BE2C (cell line): ENCODE measurements around the gene PPP1R12B.
A peak's percentile ranks its signal among the peaks of the same experiment; 100 is the strongest.

Experiments used
- DNase-seq: peaks from one replicate; pipeline ENCODE4 v3.0.0-alpha.2; 2020
- H3K27me3 ChIP-seq: fragments of 250-450 bp; sonication (Bioruptor Pico); 2 replicates; pipeline ENCODE4 v1.5.1; 2020; ENCODE audit warnings: mild to moderate bottlenecking
- H3K36me3 ChIP-seq: fragments of 250-450 bp; sonication (Bioruptor Pico); 2 replicates; pipeline ENCODE4 v1.5.1; 2020; ENCODE audit warnings: mild to moderate bottlenecking
- H3K4me1 ChIP-seq: fragments of 250-450 bp; sonication (Bioruptor Pico); 2 replicates; pipeline ENCODE4 v1.5.1; 2020
- H3K4me3 ChIP-seq: 2 replicates; pipeline ENCODE4 v1.5.1; 2011; ENCODE audit warnings: low read depth, low read length
- H3K9me3 ChIP-seq: fragments of 250-450 bp; sonication (Bioruptor Pico); 2 replicates; pipeline ENCODE4 v1.5.1; 2020
- CTCF ChIP-seq: IDR thresholded peaks from 2 replicates; pipeline ENCODE4 v1.5.1; 2012; ENCODE audit warnings: mild to moderate bottlenecking, low read depth, low read length

Gene PPP1R12B

GRCh38 chr1:202562444-202563060 lies 214.1 kb downstream of the PPP1R12B start:
- TF ChIP-seq CTCF: no peak
- H3K27me3 ChIP-seq: no peaks in the 10 kb centered on the region
- no peak overlapping the region for H3K4me3 ChIP-seq
- DNase-seq: no peak
- H3K36me3 ChIP-seq: no peaks in the 10 kb centered on the region
- H3K9me3 ChIP-seq: no peaks in the 10 kb centered on the region
- peaks cover 34% of the 10 kb centered on the region for H3K4me1 ChIP-seq

GRCh38 chr1:202563818-202564217 lies 215.3 kb downstream of the PPP1R12B start:
- no peak overlapping the region for H3K4me3 ChIP-seq
- H3K9me3 ChIP-seq: no peaks in the 10 kb centered on the region
- TF ChIP-seq CTCF: no peak
- peaks cover 7% of the 10 kb centered on the region for H3K36me3 ChIP-seq
- peaks cover 47% of the 10 kb centered on the region for H3K4me1 ChIP-seq
- no peaks in the 10 kb centered on the region for H3K27me3 ChIP-seq
- no peak for DNase-seq

GRCh38 chr1:202564958-202565495 lies 216.5 kb downstream of the PPP1R12B start:
- no peak for TF ChIP-seq CTCF
- Histone ChIP-seq H3K36me3 (peaks cover 7% of the 10 kb centered on the region), H3K27me3 (no peaks in the 10 kb centered on the region), H3K4me3 (no peak overlapping the region), H3K9me3 (no peaks in the 10 kb centered on the region), H3K4me1 (peaks cover 49% of the 10 kb centered on the region)
- peak; percentile 29 for DNase-seq

- Histone ChIP-seq H3K4me1 (peaks cover 49% of the 10 kb centered on the region), H3K27me3 (no peaks in the 10 kb centered on the region), H3K9me3 (no peaks in the 10 kb centered on the region), H3K4me3 (no peak overlapping the region), H3K36me3 (peaks cover 7% of the 10 kb centered on the region)
- TF ChIP-seq CTCF: peak; percentile 14; the same call in 1 of the 2 replicates
- DNase-seq: no peak
Measured at GRCh38 chr1:202565890-202566602, 217.5 kb downstream of the PPP1R12B start.

- Histone ChIP-seq H3K36me3 (peaks cover 7% of the 10 kb centered on the region), H3K4me3 (no peak overlapping the region), H3K27me3 (no peaks in the 10 kb centered on the region), H3K4me1 (peaks cover 50% of the 10 kb centered on the region), H3K9me3 (no peaks in the 10 kb centered on the region)
- DNase-seq: no peak
- no peak for TF ChIP-seq CTCF
Measured at GRCh38 chr1:202567738-202568137, 219.2 kb downstream of the PPP1R12B start.

GRCh38 chr1:202568410-202568809 lies 219.9 kb downstream of the PPP1R12B start:
- no peaks in the 10 kb centered on the region for H3K9me3 ChIP-seq
- H3K27me3 ChIP-seq: no peaks in the 10 kb centered on the region
- TF ChIP-seq CTCF: no peak
- peaks cover 56% of the 10 kb centered on the region for H3K4me1 ChIP-seq
- peaks cover 7% of the 10 kb centered on the region for H3K36me3 ChIP-seq
- DNase-seq: no peak
- H3K4me3 ChIP-seq: no peak overlapping the region
